ENCODE measurements around the gene DMRT1. TPM values are rescaled to one million over a fixed set of nuclear protein-coding genes. Genes with fewer than 3 reads are reported as not detected.

The DMRT1 gene
- total and polyA plus RNA-seq, 3 donors from 2014 or later: 54.4 to 128 (median 93.4) TPM

- Histone ChIP-seq H3K27me3 (no peaks in the 10 kb centered on the region), H3K36me3 (ENCODE audit: low read depth, missing control alignments) (no peaks in the 10 kb centered on the region), H3K4me3 (no peak overlapping the region), H3K9me3 (no peaks in the 10 kb centered on the region), H3K4me1 (no peaks in the 10 kb centered on the region), H3K27ac (no peak overlapping the region)
- TF ChIP-seq, protein P1, sequence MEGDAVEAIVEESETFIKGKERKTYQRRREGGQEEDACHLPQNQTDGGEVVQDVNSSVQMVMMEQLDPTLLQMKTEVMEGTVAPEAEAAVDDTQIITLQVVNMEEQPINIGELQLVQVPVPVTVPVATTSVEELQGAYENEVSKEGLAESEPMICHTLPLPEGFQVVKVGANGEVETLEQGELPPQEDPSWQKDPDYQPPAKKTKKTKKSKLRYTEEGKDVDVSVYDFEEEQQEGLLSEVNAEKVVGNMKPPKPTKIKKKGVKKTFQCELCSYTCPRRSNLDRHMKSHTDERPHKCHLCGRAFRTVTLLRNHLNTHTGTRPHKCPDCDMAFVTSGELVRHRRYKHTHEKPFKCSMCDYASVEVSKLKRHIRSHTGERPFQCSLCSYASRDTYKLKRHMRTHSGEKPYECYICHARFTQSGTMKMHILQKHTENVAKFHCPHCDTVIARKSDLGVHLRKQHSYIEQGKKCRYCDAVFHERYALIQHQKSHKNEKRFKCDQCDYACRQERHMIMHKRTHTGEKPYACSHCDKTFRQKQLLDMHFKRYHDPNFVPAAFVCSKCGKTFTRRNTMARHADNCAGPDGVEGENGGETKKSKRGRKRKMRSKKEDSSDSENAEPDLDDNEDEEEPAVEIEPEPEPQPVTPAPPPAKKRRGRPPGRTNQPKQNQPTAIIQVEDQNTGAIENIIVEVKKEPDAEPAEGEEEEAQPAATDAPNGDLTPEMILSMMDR (IDR thresholded peaks at IDR 0.05): no peak
- no peak for TF ChIP-seq POLR2A (IDR thresholded peaks at IDR 0.05)
- DNase-seq: no peak
- 88 to 90% methylated on average over 9 of the region's 9 CpGs for WGBS, 2 donors
- intact Hi-C loops (cut with DNase I; ENCODE audit: low total_unique reads): no loop called here
These were observed 40.8 kb upstream of the DMRT1 start for GRCh38 chr9:800591-801150.

DNA sequence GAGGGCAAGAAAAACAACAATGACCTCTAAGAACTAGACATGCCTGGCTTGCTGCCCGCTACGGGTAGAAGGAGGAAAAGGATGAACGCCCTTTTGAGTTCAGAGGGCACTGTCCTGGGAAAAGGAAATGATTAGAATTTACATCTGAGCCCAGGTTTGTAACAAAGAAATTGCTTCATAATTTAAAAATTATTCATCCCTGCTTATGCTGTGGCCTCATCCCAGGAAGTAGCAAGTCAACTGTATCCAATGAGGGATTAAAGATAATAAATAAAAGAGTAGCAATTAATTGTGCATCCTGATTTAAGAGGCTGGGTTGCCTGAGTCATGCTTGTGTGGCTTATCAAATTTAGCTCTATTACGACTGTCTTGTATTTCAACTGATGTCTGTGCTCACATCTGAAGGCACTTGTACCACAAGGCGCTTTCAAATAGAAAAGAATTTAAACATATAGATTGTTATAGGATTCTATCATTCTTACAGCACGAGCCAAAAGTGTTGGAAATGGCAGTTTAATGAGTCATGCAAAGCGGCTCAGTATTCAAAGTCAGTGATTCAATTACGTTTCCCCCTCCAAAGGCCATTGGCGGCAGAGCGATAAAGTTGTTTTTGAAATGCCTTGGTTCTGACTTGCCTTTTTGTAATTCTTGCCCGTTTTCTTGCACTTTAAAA lies 40.0 kb upstream of the DMRT1 start:
- no peak overlapping the region for H3K4me3 ChIP-seq
- no peak for TF ChIP-seq POLR2A (IDR thresholded peaks at IDR 0.05)
- TF ChIP-seq, protein P1 (IDR thresholded peaks at IDR 0.05): no peak
- H3K4me1 ChIP-seq: no peaks in the 10 kb centered on the region
- H3K36me3 ChIP-seq (ENCODE audit: low read depth, missing control alignments): no peaks in the 10 kb centered on the region
- no peaks in the 10 kb centered on the region for H3K9me3 ChIP-seq
- intact Hi-C loops (cut with DNase I; ENCODE audit: low total_unique reads): no loop called here
- H3K27ac ChIP-seq: no peak overlapping the region
- peak; percentile 42 for DNase-seq
- WGBS, 2 donors: 62 to 72% methylated on average over 11 of the region's 11 CpGs
- H3K27me3 ChIP-seq: no peaks in the 10 kb centered on the region

DNA sequence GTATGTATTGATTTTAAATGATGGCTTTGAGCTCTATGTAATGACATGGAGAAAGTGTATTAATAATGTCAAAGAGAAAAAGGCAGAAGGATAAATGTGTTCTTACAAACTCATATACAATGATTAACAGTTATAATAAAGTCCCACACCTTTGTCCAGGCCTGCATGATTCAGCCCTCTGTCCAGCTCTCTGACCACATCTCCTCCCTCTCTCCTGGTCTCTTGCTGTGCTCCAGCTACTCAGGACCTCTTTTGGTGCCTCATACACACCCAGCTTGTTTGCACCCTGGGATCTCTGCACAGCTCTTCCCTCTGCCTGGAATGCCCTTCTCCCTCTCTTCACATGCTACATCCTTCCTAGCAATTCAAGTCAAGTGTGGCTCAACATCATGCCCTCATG lies 37.5 kb upstream of the DMRT1 start:
- H3K4me3 ChIP-seq: no peak overlapping the region
- H3K9me3 ChIP-seq: no peaks in the 10 kb centered on the region
- intact Hi-C loops (cut with DNase I; ENCODE audit: low total_unique reads): no loop called here
- no peak overlapping the region for H3K27ac ChIP-seq
- TF ChIP-seq, protein P1 (IDR thresholded peaks at IDR 0.05): no peak
- TF ChIP-seq POLR2A (IDR thresholded peaks at IDR 0.05): no peak
- H3K4me1 ChIP-seq: no peaks in the 10 kb centered on the region
- no peaks in the 10 kb centered on the region for H3K36me3 ChIP-seq (ENCODE audit: low read depth, missing control alignments)
- DNase-seq: no peak
- no peaks in the 10 kb centered on the region for H3K27me3 ChIP-seq

GRCh38 chr9:805151-805550 lies 36.3 kb upstream of the DMRT1 start:
- Histone ChIP-seq H3K9me3 (no peaks in the 10 kb centered on the region), H3K36me3 (ENCODE audit: low read depth, missing control alignments) (no peaks in the 10 kb centered on the region), H3K27me3 (no peaks in the 10 kb centered on the region), H3K4me3 (no peak overlapping the region), H3K4me1 (no peaks in the 10 kb centered on the region), H3K27ac (no peak overlapping the region)
- intact Hi-C loops (cut with DNase I; ENCODE audit: low total_unique reads): no loop called here
- WGBS, 2 donors: 82 to 86% methylated on average over 3 of the region's 3 CpGs
- no peak for DNase-seq
- TF ChIP-seq, protein P1 (IDR thresholded peaks at IDR 0.05): no peak
- no peak for TF ChIP-seq POLR2A (IDR thresholded peaks at IDR 0.05)
